Neural cell (in vitro differentiated cells): ENCODE data around the gene AMBP. TPM values are rescaled to one million over a fixed set of nuclear protein-coding genes. Genes with fewer than 3 reads are reported as not detected.

Experiments
- H2AFZ ChIP-seq: fragments of 200-600, 300-800 bp; sonication (generic), shearing (Covaris generic); 2 replicates; pipeline ENCODE4 v1.6.0; 2014; ENCODE audit warnings: low read depth, mild to moderate bottlenecking, antibody characterized with exemption, low read length, moderate library complexity
- H3F3A ChIP-seq: fragments of 200-600 bp; shearing (Covaris generic); 2 replicates; pipeline ENCODE4 v1.6.1; 2016; ENCODE audit warnings: mild to moderate bottlenecking, moderate library complexity, mixed read lengths, antibody characterized with exemption, low read length; ENCODE audit not compliant: insufficient read depth, poor library complexity, severe bottlenecking
- H3K27ac ChIP-seq: fragments of 200-600, 300-800 bp; sonication (generic), shearing (Covaris generic); 2 replicates; pipeline ENCODE4 v1.5.1; 2014; ENCODE audit warnings: mild to moderate bottlenecking, low read length, moderate library complexity
- H3K27me3 ChIP-seq: fragments of 300-800, 200-600 bp; sonication (generic), shearing (Covaris generic); 2 replicates; pipeline ENCODE4 v1.6.0; 2014; ENCODE audit warnings: mild to moderate bottlenecking, low read depth, low read length, moderate library complexity; ENCODE audit not compliant: insufficient read depth
- H3K36me3 ChIP-seq: fragments of 300-800, 200-600 bp; sonication (generic), shearing (Covaris generic); 2 replicates; pipeline ENCODE4 v1.5.1; 2014; ENCODE audit warnings: mild to moderate bottlenecking, antibody characterized with exemption, low read length, moderate library complexity; ENCODE audit not compliant: insufficient read depth
- H3K4me2 ChIP-seq: fragments of 300-800, 200-600 bp; sonication (generic), shearing (Covaris generic); 2 replicates; pipeline ENCODE4 v1.6.0; 2014; ENCODE audit warnings: mild to moderate bottlenecking, low read length
- H3K4me3 ChIP-seq: fragments of 300-800, 200-600 bp; sonication (generic), shearing (Covaris generic); 2 replicates; pipeline ENCODE4 v1.5.1; 2014; ENCODE audit warnings: mild to moderate bottlenecking, low read length, moderate library complexity
- H3K79me2 ChIP-seq: fragments of 200-600 bp; shearing (Covaris generic); replicated peaks from 2 replicates; pipeline ENCODE4 v1.6.0; 2014; ENCODE audit warnings: mild to moderate bottlenecking, low read length, moderate library complexity; ENCODE audit not compliant: insufficient read depth
- H3K9ac ChIP-seq: fragments of 300-800, 200-600 bp; sonication (generic), shearing (Covaris generic); 2 replicates; pipeline ENCODE4 v1.6.1; 2016; ENCODE audit warnings: mild to moderate bottlenecking, low read length, mixed read lengths
- H3K9me2 ChIP-seq: fragments of 200-600 bp; shearing (Covaris generic); 2 replicates; pipeline ENCODE4 v1.6.1; 2016; ENCODE audit warnings: mild to moderate bottlenecking, low read length, mixed read lengths; ENCODE audit not compliant: insufficient read depth
- H3K9me3 ChIP-seq: fragments of 200-600, 300-800 bp; sonication (generic), shearing (Covaris generic); 2 replicates; pipeline ENCODE4 v1.6.1; 2016; ENCODE audit warnings: mild to moderate bottlenecking, mixed run types, low read length, moderate library complexity, mixed read lengths
- H4K20me1 ChIP-seq: fragments of 200-600 bp; shearing (Covaris generic); 2 replicates; pipeline ENCODE4 v1.6.1; 2016; ENCODE audit warnings: mild to moderate bottlenecking, mixed run types; ENCODE audit not compliant: insufficient read depth
- EP300 ChIP-seq: fragments of 450-650 bp; conservative IDR thresholded peaks from 2 replicates; pipeline ENCODE4 v1.6.1; 2014; ENCODE audit warnings: antibody characterized with exemption, mild to moderate bottlenecking, moderate library complexity; ENCODE audit not compliant: poor library complexity, severe bottlenecking
- EZH2 ChIP-seq: fragments of 200-600, 300-800 bp; shearing (Covaris generic), sonication (generic); IDR thresholded peaks from 2 replicates; pipeline ENCODE4 v1.6.1; 2014; ENCODE audit warnings: antibody characterized with exemption, low read length, borderline replicate concordance, mild to moderate bottlenecking; ENCODE audit not compliant: insufficient read depth, poor library complexity, severe bottlenecking
- MXI1 ChIP-seq: fragments of 450-650 bp; conservative IDR thresholded peaks from 2 replicates; pipeline ENCODE4 v1.6.1; 2014; ENCODE audit warnings: antibody characterized with exemption, mild to moderate bottlenecking; ENCODE audit not compliant: poor library complexity, severe bottlenecking
- POLR2AphosphoS5 ChIP-seq: IDR thresholded peaks from 2 replicates; pipeline ENCODE4 v1.6.1; 2012
- RAD21 ChIP-seq: fragments of 450-650 bp; conservative IDR thresholded peaks from 2 replicates; pipeline ENCODE4 v1.6.1; 2014; ENCODE audit warnings: antibody characterized with exemption, mild to moderate bottlenecking, moderate library complexity
- SMC3 ChIP-seq: fragments of 450-650 bp; conservative IDR thresholded peaks from 2 replicates; pipeline ENCODE4 v1.6.1; 2014; ENCODE audit warnings: antibody characterized with exemption, mild to moderate bottlenecking, moderate library complexity; ENCODE audit not compliant: poor library complexity
- TAF1 ChIP-seq: IDR thresholded peaks from 2 replicates; pipeline ENCODE4 v1.6.1; 2012; ENCODE audit warnings: low read depth
- polyA plus RNA-seq: library from polyadenylated mRNA; depleted of rRNA; stranded (reverse); fragments of >200 nt; gene quantifications from 2 replicates; pipeline ENCODE4 v1.2.3, GENCODE V29; 2014
- TF ChIP-seq, protein P1 (sequence below): IDR thresholded peaks from 2 replicates; pipeline ENCODE4 v1.6.1; 2012; ENCODE audit warnings: borderline replicate concordance
- TF ChIP-seq, protein P2 (sequence below): fragments of 450-650 bp; IDR thresholded peaks from 2 replicates; pipeline ENCODE4 v1.5.1; 2014; ENCODE audit warnings: antibody characterized with exemption, mild to moderate bottlenecking, moderate library complexity; ENCODE audit not compliant: poor library complexity, severe bottlenecking

The AMBP gene
- polyA plus RNA-seq, 1 donor from 2014 or later = not detected

DNA sequence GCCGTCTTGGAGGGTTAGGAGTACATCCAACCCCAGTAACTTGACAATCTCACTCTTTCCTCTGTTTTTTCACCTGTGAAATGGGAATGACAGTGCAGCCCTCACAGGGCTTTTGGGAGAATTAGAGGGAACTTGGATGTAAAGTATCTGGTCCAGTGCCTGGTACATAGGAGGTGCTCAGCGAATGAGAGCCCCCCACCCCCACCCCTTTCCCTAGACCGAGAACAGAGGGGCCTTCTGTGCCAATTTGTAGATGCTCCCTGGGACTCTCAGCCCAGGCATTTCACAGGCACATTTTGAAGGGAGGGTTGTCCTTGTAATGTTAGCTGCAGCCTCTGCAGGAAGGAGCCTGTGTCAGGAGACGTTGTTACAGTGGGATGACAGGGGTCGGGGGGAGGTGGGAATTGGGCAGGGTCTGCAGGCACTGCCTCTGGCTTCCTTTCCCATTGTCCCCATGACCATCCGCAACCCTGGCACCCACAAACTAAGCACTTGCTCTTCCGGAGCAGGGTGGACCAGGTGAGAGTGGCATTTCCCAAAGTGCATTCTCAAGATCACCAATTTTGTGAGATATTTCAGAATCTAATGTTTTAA lies 47.0 kb downstream of the AMBP start:
- no peaks in the 10 kb centered on the region for H3F3A ChIP-seq
- no peak overlapping the region for H3K4me2 ChIP-seq
- H3K27ac ChIP-seq = no peak overlapping the region
- no peaks in the 10 kb centered on the region for H3K27me3 ChIP-seq
- H2AFZ ChIP-seq = no peak overlapping the region
- no peaks in the 10 kb centered on the region for H4K20me1 ChIP-seq
- no peak for TF ChIP-seq RAD21
- no peak for TF ChIP-seq EZH2
- no peak for TF ChIP-seq SMC3
- TF ChIP-seq, protein P1, sequence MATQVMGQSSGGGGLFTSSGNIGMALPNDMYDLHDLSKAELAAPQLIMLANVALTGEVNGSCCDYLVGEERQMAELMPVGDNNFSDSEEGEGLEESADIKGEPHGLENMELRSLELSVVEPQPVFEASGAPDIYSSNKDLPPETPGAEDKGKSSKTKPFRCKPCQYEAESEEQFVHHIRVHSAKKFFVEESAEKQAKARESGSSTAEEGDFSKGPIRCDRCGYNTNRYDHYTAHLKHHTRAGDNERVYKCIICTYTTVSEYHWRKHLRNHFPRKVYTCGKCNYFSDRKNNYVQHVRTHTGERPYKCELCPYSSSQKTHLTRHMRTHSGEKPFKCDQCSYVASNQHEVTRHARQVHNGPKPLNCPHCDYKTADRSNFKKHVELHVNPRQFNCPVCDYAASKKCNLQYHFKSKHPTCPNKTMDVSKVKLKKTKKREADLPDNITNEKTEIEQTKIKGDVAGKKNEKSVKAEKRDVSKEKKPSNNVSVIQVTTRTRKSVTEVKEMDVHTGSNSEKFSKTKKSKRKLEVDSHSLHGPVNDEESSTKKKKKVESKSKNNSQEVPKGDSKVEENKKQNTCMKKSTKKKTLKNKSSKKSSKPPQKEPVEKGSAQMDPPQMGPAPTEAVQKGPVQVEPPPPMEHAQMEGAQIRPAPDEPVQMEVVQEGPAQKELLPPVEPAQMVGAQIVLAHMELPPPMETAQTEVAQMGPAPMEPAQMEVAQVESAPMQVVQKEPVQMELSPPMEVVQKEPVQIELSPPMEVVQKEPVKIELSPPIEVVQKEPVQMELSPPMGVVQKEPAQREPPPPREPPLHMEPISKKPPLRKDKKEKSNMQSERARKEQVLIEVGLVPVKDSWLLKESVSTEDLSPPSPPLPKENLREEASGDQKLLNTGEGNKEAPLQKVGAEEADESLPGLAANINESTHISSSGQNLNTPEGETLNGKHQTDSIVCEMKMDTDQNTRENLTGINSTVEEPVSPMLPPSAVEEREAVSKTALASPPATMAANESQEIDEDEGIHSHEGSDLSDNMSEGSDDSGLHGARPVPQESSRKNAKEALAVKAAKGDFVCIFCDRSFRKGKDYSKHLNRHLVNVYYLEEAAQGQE = no peak
- TF ChIP-seq, protein P2, sequence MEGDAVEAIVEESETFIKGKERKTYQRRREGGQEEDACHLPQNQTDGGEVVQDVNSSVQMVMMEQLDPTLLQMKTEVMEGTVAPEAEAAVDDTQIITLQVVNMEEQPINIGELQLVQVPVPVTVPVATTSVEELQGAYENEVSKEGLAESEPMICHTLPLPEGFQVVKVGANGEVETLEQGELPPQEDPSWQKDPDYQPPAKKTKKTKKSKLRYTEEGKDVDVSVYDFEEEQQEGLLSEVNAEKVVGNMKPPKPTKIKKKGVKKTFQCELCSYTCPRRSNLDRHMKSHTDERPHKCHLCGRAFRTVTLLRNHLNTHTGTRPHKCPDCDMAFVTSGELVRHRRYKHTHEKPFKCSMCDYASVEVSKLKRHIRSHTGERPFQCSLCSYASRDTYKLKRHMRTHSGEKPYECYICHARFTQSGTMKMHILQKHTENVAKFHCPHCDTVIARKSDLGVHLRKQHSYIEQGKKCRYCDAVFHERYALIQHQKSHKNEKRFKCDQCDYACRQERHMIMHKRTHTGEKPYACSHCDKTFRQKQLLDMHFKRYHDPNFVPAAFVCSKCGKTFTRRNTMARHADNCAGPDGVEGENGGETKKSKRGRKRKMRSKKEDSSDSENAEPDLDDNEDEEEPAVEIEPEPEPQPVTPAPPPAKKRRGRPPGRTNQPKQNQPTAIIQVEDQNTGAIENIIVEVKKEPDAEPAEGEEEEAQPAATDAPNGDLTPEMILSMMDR = no peak
- TF ChIP-seq POLR2AphosphoS5 = no peak
- no peak for TF ChIP-seq TAF1
- no peak for TF ChIP-seq MXI1
- TF ChIP-seq EP300 = no peak
- no peaks in the 10 kb centered on the region for H3K36me3 ChIP-seq
- H3K9me2 ChIP-seq = no peaks in the 10 kb centered on the region
- no peak overlapping the region for H3K9ac ChIP-seq
- no peaks in the 10 kb centered on the region for H3K79me2 ChIP-seq
- no peak overlapping the region for H3K4me3 ChIP-seq
- no peaks in the 10 kb centered on the region for H3K9me3 ChIP-seq

DNA sequence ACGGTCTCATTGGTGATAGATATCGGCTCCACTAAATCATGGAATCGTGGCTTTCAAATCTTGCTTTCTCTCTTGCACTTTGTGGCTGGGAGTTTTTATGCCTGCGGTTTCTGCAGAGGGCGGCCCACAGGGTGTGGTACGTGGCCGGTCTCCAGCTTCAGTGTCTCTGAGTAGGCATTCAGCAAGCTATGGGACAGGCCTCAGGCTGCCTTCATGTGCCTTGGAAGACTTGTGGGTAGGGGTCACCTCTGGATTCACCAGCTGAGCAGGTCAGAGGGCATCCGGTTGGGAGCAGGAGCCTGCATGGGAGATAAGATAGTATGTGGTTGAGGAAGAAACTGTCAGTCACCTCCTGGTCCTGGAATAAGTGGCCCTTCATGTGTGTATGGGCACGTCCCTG lies 47.7 kb downstream of the AMBP start:
- Histone ChIP-seq H3K4me3 (no peak overlapping the region), H2AFZ (no peak overlapping the region), H3K9me2 (no peaks in the 10 kb centered on the region), H3K79me2 (no peaks in the 10 kb centered on the region), H4K20me1 (no peaks in the 10 kb centered on the region), H3K27me3 (no peaks in the 10 kb centered on the region), H3K9ac (no peak overlapping the region), H3F3A (no peaks in the 10 kb centered on the region), H3K9me3 (no peaks in the 10 kb centered on the region), H3K4me2 (no peak overlapping the region), H3K36me3 (peaks cover 1% of the 10 kb centered on the region), H3K27ac (no peak overlapping the region)
- no peak for TF ChIP-seq SMC3
- TF ChIP-seq, protein P2 = no peak
- no peak for TF ChIP-seq MXI1
- no peak for TF ChIP-seq POLR2AphosphoS5
- TF ChIP-seq, protein P1 = no peak
- TF ChIP-seq TAF1 = no peak
- TF ChIP-seq EZH2 = no peak
- no peak for TF ChIP-seq EP300
- no peak for TF ChIP-seq RAD21
